Measurements from ENCODE around the gene MGLL. TPM values are rescaled to one million over a fixed set of nuclear protein-coding genes. Genes with fewer than 3 reads are reported as not detected.

Gene MGLL
- total RNA-seq, 1 donor from 2014 or later = 11.3 TPM

DNA sequence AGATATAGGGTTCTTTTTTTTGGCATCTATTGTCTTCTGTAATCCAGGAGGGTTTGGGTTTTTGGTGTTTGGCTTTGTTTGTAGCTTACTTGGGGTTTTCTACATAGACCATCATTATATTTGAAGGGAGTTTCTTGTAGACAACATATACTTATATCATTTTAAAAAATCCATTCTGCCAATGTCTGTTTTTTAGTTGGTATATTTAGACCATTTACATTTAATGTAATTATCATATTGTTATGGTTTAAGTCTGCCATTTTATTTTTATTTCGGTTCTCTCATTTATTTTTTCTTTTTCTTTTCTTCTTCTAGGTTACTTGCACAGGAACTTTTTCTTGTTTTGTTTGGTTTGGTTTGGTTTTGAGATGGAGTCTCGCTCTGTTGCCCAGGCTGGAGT lies 5.5 kb upstream of the MGLL start:
- Mint-ChIP-seq H3K4me1 (peaks cover 10% of the 10 kb centered on the region), H3K36me3 (ENCODE audit: low read depth) (peaks cover 13% of the 10 kb centered on the region), H3K27ac (ENCODE audit: unreplicated experiment) (no peak overlapping the region), H3K27me3 (ENCODE audit: low read depth) (peaks cover 28% of the 10 kb centered on the region), H3K9me3 (peaks cover 16% of the 10 kb centered on the region), H3K4me3 (no peak overlapping the region)
- TF ChIP-seq, protein P1, sequence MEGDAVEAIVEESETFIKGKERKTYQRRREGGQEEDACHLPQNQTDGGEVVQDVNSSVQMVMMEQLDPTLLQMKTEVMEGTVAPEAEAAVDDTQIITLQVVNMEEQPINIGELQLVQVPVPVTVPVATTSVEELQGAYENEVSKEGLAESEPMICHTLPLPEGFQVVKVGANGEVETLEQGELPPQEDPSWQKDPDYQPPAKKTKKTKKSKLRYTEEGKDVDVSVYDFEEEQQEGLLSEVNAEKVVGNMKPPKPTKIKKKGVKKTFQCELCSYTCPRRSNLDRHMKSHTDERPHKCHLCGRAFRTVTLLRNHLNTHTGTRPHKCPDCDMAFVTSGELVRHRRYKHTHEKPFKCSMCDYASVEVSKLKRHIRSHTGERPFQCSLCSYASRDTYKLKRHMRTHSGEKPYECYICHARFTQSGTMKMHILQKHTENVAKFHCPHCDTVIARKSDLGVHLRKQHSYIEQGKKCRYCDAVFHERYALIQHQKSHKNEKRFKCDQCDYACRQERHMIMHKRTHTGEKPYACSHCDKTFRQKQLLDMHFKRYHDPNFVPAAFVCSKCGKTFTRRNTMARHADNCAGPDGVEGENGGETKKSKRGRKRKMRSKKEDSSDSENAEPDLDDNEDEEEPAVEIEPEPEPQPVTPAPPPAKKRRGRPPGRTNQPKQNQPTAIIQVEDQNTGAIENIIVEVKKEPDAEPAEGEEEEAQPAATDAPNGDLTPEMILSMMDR (conservative IDR thresholded peaks at IDR 0.05) = no peak
- DNase-seq (ENCODE audit: low read depth, low spot score) = no peak

GRCh38 chr3:127825756-127826155 lies 3.4 kb upstream of the MGLL start:
- H3K9me3 Mint-ChIP-seq = peaks cover 9% of the 10 kb centered on the region

GRCh38 chr3:127824151-127824825 lies 2.0 kb upstream of the MGLL start:
- Mint-ChIP-seq H3K36me3 (ENCODE audit: low read depth) (no peaks in the 10 kb centered on the region), H3K27ac (ENCODE audit: unreplicated experiment) (no peak overlapping the region), H3K9me3 (peaks cover 4% of the 10 kb centered on the region), H3K4me1 (peaks cover 40% of the 10 kb centered on the region), H3K4me3 (peak overlapping the region; percentile 82), H3K27me3 (ENCODE audit: low read depth) (peaks cover 59% of the 10 kb centered on the region)
- TF ChIP-seq, protein P1 (conservative IDR thresholded peaks at IDR 0.05) = no peak
- no peak for DNase-seq (ENCODE audit: low read depth, low spot score)

More at GRCh38 chr3:127825756-127826155, 3.4 kb upstream of the MGLL start:
- Mint-ChIP-seq H3K4me3 (peak overlapping the region; percentile 82), H3K4me1 (peaks cover 26% of the 10 kb centered on the region), H3K27me3 (ENCODE audit: low read depth) (peaks cover 47% of the 10 kb centered on the region), H3K36me3 (ENCODE audit: low read depth) (peaks cover 10% of the 10 kb centered on the region), H3K27ac (ENCODE audit: unreplicated experiment) (no peak overlapping the region)
- DNase-seq (ENCODE audit: low read depth, low spot score) = no peak
- TF ChIP-seq, protein P1 (conservative IDR thresholded peaks at IDR 0.05) = no peak

- H3K27ac Mint-ChIP-seq (ENCODE audit: unreplicated experiment) = peak overlapping the region; percentile 20
- H3K27me3 Mint-ChIP-seq (ENCODE audit: low read depth) = peaks cover 59% of the 10 kb centered on the region
Measured at GRCh38 chr3:127823426-127823857, 1.1 kb upstream of the MGLL start.

DNA sequence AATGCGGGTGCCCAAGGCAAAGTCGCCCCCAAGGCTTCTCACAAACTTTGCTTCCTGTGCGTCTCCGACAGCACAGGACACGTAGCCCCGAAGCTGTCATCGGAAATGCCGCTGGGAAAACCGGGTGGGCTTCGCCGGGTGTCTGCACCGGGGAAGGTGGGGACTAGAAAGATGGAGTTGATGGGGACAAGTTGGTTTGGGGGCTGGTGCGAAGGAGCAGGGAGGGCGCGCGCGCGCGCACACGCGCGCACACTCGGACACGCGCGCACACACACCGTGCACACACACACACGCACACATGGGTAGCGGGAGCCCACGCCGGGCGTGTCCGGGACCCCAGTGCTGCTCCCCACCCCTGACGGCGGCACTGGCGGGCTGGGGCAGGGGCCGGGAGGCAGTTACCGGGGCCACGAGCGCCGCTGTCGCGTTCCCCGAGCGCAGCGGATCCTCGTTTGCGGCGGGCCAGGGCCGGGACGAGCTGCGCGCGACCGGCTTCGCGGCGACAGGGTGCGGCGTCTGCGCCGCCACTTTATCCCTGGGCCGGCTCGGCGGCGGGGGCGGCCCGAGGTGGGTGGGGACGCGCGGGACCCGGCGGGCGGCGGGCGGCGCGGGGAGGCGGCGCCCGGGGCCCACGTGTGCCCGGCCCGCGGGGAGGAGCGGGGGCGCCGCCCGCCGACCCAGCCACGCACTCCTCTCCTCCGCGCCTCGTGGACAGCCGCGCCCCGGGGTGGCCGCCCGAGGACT lies 539 bp upstream of the MGLL start:
- TF ChIP-seq, protein P1 (conservative IDR thresholded peaks at IDR 0.05) = no peak
- no peak for DNase-seq (ENCODE audit: low read depth, low spot score)
- H3K9me3 Mint-ChIP-seq = no peaks in the 10 kb centered on the region
- peaks cover 59% of the 10 kb centered on the region for H3K27me3 Mint-ChIP-seq (ENCODE audit: low read depth)
- peak overlapping the region; percentile 93 for H3K4me3 Mint-ChIP-seq
- no peak overlapping the region for H3K27ac Mint-ChIP-seq (ENCODE audit: unreplicated experiment)
- no peaks in the 10 kb centered on the region for H3K36me3 Mint-ChIP-seq (ENCODE audit: low read depth)
- peaks cover 40% of the 10 kb centered on the region for H3K4me1 Mint-ChIP-seq

More at GRCh38 chr3:127823426-127823857, 1.1 kb upstream of the MGLL start:
- DNase-seq (ENCODE audit: low read depth, low spot score) = no peak
- H3K36me3 Mint-ChIP-seq (ENCODE audit: low read depth) = no peaks in the 10 kb centered on the region
- TF ChIP-seq, protein P1 (conservative IDR thresholded peaks at IDR 0.05) = no peak
- H3K4me1 Mint-ChIP-seq = peaks cover 40% of the 10 kb centered on the region
- H3K9me3 Mint-ChIP-seq = no peaks in the 10 kb centered on the region
- H3K4me3 Mint-ChIP-seq = peak overlapping the region; percentile 82
